ENCODE results near the gene THSD4. TPM values are rescaled to one million over a fixed set of nuclear protein-coding genes. Genes with fewer than 3 reads are reported as not detected.
A peak's percentile ranks its signal among the peaks of the same experiment; 100 is the strongest.

THSD4 gene
- total and polyA plus RNA-seq, 2 of the 4 experiments (the other 2 are of a cell fraction): 25.5 to 31.1 TPM

- ATAC-seq (ENCODE audit: low read depth) (no peak), DNase-seq (no peak)
- Histone ChIP-seq H3K27ac (ENCODE audit: insufficient read depth, low read length) (no peak overlapping the region), H3K4me1 (ENCODE audit: control insufficient read depth, insufficient read depth, low read length) (peaks cover 11% of the 10 kb centered on the region), H3K4me3 (ENCODE audit: insufficient read depth, low read depth, low read length) (no peak overlapping the region), H2BK5ac (ENCODE audit: low read depth, low read length, poor library complexity, severe bottlenecking) (no peak overlapping the region), H2AK9ac (replicated peaks; ENCODE audit: low read depth, low read length, poor library complexity) (no peak overlapping the region), H4K5ac (ENCODE audit: low read depth, low read length) (no peak overlapping the region), H3K14ac (replicated peaks; ENCODE audit: low read depth, low read length) (no peak overlapping the region), H2AK5ac (ENCODE audit: low read depth, low read length) (peak overlapping the region; percentile 27; the same call in 1 of the 2 replicates), H3K9ac (ENCODE audit: low read depth, low read length) (no peak overlapping the region), H3K23ac (ENCODE audit: low read depth, low read length) (no peak overlapping the region), H3K9me3 (ENCODE audit: control insufficient read depth, insufficient read depth, low read length) (no peaks in the 10 kb centered on the region), H3K9me1 (ENCODE audit: insufficient read depth, low read length) (peaks cover 24% of the 10 kb centered on the region), H3K79me1 (ENCODE audit: low read depth in 1 of 2, low read length in 2 of 2) (no peaks in the 10 kb centered on the region), H4K8ac (ENCODE audit: low read depth in 2 of 2, low read length in 2 of 2) (no peak overlapping the region), H3K4me2 (ENCODE audit: low read depth, low read length) (no peak overlapping the region), H4K91ac (ENCODE audit: insufficient read depth, low read depth, low read length) (no peak overlapping the region), H2BK20ac (ENCODE audit: low read depth, low read length) (no peak overlapping the region), H3K27me3 (ENCODE audit: control insufficient read depth, insufficient read depth, low read length) (no peaks in the 10 kb centered on the region), H2BK15ac (ENCODE audit: low read depth, low read length) (no peak overlapping the region), H3K56ac (ENCODE audit: extremely low read depth, insufficient read depth, low read length) (no peak overlapping the region), H2AFZ (replicated peaks; ENCODE audit: low read length, poor library complexity) (peak overlapping the region; percentile 36), H2BK120ac (ENCODE audit: low read depth, low read length) (no peak overlapping the region), H4K20me1 (ENCODE audit: insufficient read depth, low read length) (peaks cover 4% of the 10 kb centered on the region; the same call in 1 of the 2 replicates), H3K18ac (ENCODE audit: low read depth, low read length) (no peak overlapping the region), H3K4ac (ENCODE audit: low read depth, low read length) (no peak overlapping the region), H3K36me3 (ENCODE audit: control insufficient read depth, insufficient read depth, low read length) (no peaks in the 10 kb centered on the region)
- ChIA-PET POLR2A (ENCODE audit: unreplicated experiment) (interaction anchor here (0.6 kb wide), 1 partner anchor 1690 kb away, joined by 3 read pairs; no protein-coding TSS in a partner anchor), CTCF (no interaction called here)
- dilution Hi-C loops (cut with HindIII; ENCODE audit: low sequenced_read_pairs, unreplicated experiment) (no loop called here), intact Hi-C loops (cut with micrococcal nuclease) (no loop called here), in situ Hi-C loops (cut with MboI; ENCODE audit: low sequenced_read_pairs) (no loop called here)
- TF ChIP-seq NFE2L2 (IDR thresholded peaks at IDR 0.05; ENCODE audit: low read depth, low read length) (no peak), SMC3 (IDR thresholded peaks at IDR 0.05; ENCODE audit: low read depth, low read length) (no peak)
- no TSS peak for BruUV-seq (replicated peaks)
- WGBS, 2 experiments (ENCODE audit: extremely low coverage in 2 of 2, insufficient read length in 1 of 2): 94% methylated on average over 5 of the region's 6 CpGs; no CpG with 5 or more reads in 1 of the 2 experiments
Measured at GRCh38 chr15:71789616-71790015, 674.3 kb downstream of the THSD4 start.

Measured in IMR-90 (cell line).